ENCODE measurements around the gene MRAP. TPM values are rescaled to one million over a fixed set of nuclear protein-coding genes. Genes with fewer than 3 reads are reported as not detected.

The MRAP gene
- total and polyA plus RNA-seq, 9 of the 15 experiments (the other 6 are each of a cell fraction or from before 2014, with no cell fraction given) = 0.63 to 2.3 TPM; not detected in 7

DNA sequence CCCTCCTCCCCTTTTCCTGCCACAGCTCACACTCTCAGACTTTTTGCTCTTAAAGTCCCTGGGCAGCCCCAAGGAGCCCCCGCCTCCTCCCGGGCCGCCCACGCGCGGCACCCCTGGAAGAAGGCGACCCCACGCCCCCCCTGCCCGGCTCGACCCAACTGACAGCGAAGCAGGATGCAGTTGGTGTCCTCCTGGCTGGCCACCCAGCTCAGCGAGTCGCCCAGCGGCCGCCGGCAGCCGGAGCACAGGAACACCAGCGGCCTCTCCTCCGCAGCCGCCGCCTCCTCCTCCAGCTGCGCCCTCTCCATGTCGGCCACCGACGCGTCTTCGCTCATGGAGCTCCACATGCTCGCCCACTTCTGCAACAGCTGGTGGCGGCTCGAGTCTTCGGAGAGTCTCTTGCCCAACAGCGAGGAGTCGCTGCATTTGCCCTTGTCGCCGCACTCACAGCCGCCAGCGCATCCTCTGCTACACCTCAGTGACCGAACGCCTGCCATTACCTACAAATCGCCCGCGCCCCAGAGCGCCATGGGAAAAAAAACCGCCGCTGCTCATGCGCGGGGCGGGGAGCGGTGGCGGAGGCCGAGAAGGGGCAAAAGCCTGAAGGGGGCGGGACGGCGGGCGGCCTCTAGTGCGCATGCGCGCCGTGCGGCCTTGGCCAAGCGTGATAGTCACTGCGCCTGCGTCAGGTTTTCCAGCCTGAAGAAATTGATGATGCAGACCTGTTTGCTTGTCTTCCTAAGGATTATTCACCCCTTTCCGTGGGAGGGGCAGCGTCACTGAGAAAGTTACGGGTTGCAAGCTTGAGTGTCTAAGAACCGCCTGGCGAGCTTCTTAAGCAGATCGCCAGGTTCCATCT lies 19.9 kb upstream of the MRAP start, which contains the start of gene MIS18A (continued):
- TF ChIP-seq ZNF165 (CRISPR knock-in tag; IDR thresholded peaks at IDR 0.05; ENCODE audit: borderline replicate concordance) (no peak), MYBL2 (IDR thresholded peaks at IDR 0.05; ENCODE audit: low read depth) (peak; percentile 66), MYBL2 (CRISPR knock-in tag; IDR thresholded peaks at IDR 0.05; ENCODE audit: borderline replicate concordance) (no peak), RBBP5 (IDR thresholded peaks at IDR 0.05; ENCODE audit: borderline replicate concordance, insufficient read depth, low read length, poor library complexity, severe bottlenecking) (peak; percentile 93), TCFL5 (CRISPR knock-in tag; conservative IDR thresholded peaks at IDR 0.05) (no peak), NFXL1 (CRISPR knock-in tag; IDR thresholded peaks at IDR 0.05) (no peak), XRCC3 (IDR thresholded peaks at IDR 0.05) (no peak), ATF1 (CRISPR knock-in tag; IDR thresholded peaks at IDR 0.05) (no peak), ATF1 (tag; IDR thresholded peaks at IDR 0.05) (peak; percentile 84), TEAD4 (IDR thresholded peaks at IDR 0.05; ENCODE audit: low read length) (peak; percentile 27; the same call in 1 of the 2 replicates), TEAD4 (CRISPR knock-in tag; IDR thresholded peaks at IDR 0.05; ENCODE audit: borderline replicate concordance) (no peak), GTF2F1 (IDR thresholded peaks at IDR 0.05; ENCODE audit: low read depth, low read length) (0 out of 2 replicates have a peak, but pooled peaks have one; percentile 16), POLR2AphosphoS5 (IDR thresholded peaks at IDR 0.05; ENCODE audit: control insufficient read depth, insufficient read depth, low read depth, low read length) (peak; percentile 79; the same call in 1 of the 2 replicates), DIDO1 (tag; IDR thresholded peaks at IDR 0.05; ENCODE audit: low read depth) (peak; percentile 90)
- TF ChIP-seq, protein P1, sequence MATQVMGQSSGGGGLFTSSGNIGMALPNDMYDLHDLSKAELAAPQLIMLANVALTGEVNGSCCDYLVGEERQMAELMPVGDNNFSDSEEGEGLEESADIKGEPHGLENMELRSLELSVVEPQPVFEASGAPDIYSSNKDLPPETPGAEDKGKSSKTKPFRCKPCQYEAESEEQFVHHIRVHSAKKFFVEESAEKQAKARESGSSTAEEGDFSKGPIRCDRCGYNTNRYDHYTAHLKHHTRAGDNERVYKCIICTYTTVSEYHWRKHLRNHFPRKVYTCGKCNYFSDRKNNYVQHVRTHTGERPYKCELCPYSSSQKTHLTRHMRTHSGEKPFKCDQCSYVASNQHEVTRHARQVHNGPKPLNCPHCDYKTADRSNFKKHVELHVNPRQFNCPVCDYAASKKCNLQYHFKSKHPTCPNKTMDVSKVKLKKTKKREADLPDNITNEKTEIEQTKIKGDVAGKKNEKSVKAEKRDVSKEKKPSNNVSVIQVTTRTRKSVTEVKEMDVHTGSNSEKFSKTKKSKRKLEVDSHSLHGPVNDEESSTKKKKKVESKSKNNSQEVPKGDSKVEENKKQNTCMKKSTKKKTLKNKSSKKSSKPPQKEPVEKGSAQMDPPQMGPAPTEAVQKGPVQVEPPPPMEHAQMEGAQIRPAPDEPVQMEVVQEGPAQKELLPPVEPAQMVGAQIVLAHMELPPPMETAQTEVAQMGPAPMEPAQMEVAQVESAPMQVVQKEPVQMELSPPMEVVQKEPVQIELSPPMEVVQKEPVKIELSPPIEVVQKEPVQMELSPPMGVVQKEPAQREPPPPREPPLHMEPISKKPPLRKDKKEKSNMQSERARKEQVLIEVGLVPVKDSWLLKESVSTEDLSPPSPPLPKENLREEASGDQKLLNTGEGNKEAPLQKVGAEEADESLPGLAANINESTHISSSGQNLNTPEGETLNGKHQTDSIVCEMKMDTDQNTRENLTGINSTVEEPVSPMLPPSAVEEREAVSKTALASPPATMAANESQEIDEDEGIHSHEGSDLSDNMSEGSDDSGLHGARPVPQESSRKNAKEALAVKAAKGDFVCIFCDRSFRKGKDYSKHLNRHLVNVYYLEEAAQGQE (IDR thresholded peaks at IDR 0.05; ENCODE audit: borderline replicate concordance) = no peak
- TF ChIP-seq, protein P1 (CRISPR knock-in tag; IDR thresholded peaks at IDR 0.05; ENCODE audit: low read depth) = peak; percentile 66; the same call in 1 of the 2 replicates
- TF ChIP-seq, protein P2, sequence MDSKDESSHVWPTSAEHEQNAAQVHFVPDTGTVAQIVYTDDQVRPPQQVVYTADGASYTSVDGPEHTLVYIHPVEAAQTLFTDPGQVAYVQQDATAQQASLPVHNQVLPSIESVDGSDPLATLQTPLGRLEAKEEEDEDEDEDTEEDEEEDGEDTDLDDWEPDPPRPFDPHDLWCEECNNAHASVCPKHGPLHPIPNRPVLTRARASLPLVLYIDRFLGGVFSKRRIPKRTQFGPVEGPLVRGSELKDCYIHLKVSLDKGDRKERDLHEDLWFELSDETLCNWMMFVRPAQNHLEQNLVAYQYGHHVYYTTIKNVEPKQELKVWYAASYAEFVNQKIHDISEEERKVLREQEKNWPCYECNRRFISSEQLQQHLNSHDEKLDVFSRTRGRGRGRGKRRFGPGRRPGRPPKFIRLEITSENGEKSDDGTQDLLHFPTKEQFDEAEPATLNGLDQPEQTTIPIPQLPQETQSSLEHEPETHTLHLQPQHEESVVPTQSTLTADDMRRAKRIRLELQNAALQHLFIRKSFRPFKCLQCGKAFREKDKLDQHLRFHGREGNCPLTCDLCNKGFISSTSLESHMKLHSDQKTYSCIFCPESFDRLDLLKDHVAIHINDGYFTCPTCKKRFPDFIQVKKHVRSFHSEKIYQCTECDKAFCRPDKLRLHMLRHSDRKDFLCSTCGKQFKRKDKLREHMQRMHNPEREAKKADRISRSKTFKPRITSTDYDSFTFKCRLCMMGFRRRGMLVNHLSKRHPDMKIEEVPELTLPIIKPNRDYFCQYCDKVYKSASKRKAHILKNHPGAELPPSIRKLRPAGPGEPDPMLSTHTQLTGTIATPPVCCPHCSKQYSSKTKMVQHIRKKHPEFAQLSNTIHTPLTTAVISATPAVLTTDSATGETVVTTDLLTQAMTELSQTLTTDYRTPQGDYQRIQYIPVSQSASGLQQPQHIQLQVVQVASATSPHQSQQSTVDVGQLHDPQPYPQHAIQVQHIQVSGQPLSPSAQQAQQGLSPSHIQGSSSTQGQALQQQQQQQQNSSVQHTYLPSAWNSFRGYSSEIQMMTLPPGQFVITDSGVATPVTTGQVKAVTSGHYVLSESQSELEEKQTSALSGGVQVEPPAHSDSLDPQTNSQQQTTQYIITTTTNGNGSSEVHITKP (IDR thresholded peaks at IDR 0.05; ENCODE audit: partially characterized antibody) = no peak

Measured in K562 (cell line).